ENCODE measurements around the gene ATAD3B.
"Not testable (repeated sequence)": the region's sequence is repeated elsewhere in the genome, so short reads cannot be mapped to it uniquely, and the experiment has no call there.

ATAD3B gene, protein sequence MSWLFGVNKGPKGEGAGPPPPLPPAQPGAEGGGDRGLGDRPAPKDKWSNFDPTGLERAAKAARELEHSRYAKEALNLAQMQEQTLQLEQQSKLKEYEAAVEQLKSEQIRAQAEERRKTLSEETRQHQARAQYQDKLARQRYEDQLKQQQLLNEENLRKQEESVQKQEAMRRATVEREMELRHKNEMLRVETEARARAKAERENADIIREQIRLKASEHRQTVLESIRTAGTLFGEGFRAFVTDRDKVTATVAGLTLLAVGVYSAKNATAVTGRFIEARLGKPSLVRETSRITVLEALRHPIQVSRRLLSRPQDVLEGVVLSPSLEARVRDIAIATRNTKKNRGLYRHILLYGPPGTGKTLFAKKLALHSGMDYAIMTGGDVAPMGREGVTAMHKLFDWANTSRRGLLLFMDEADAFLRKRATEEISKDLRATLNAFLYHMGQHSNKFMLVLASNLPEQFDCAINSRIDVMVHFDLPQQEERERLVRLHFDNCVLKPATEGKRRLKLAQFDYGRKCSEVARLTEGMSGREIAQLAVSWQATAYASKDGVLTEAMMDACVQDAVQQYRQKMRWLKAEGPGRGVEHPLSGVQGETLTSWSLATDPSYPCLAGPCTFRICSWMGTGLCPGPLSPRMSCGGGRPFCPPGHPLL

DNA sequence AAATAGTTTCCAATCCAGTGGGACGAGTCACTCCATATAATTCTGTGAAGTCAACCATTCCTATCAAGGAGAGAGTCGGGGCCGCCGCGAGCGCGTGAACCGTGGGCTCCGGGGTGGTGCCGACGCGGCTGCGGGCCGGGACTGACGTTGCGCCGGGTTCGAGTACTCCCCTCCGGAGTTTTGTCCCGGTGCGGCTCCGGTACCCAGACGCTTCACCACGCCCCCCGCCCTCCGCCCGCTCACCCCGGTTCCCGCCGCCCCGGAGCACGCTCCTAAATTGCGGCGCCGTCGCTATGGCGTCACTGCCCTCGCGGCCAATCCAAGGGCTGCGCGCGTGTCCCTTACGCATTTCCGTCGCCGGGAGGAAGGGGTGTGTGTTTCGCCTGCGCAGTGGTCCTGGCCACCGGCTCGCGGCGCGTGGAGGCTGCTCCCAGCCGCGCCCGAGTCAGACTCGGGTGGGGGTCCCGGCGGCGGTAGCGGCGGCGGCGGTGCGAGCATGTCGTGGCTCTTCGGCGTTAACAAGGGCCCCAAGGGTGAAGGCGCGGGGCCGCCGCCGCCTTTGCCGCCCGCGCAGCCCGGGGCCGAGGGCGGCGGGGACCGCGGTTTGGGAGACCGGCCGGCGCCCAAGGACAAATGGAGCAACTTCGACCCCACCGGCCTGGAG, at the start of gene ATAD3B:
Gene ATAD3B, plus strand, starts transcription at position 377 of the 664 bp plus-strand sequence. Its CDS starts 120 bp downstream, at position 497.
- H3K4me1 Mint-ChIP-seq (ENCODE audit: low read depth) = peaks cover 29% of the 10 kb centered on the region
- H3K9me3 Mint-ChIP-seq = no peaks in the 10 kb centered on the region
- peak within 1 kb of the TSS; percentile 82 for H3K4me3 Mint-ChIP-seq
- peaks cover 28% of the 10 kb centered on the region for H3K36me3 Mint-ChIP-seq (ENCODE audit: low read depth)
- H3K27me3 Mint-ChIP-seq = no peaks in the 10 kb centered on the region
- H3K27ac Mint-ChIP-seq = peak within 1 kb of the TSS; percentile 86
- intact Hi-C loops (cut with micrococcal nuclease) = loop anchor here (2.0 kb wide), 1 partner anchor 65 kb away; the partner anchor contains the start of gene MRPL20

DNA sequence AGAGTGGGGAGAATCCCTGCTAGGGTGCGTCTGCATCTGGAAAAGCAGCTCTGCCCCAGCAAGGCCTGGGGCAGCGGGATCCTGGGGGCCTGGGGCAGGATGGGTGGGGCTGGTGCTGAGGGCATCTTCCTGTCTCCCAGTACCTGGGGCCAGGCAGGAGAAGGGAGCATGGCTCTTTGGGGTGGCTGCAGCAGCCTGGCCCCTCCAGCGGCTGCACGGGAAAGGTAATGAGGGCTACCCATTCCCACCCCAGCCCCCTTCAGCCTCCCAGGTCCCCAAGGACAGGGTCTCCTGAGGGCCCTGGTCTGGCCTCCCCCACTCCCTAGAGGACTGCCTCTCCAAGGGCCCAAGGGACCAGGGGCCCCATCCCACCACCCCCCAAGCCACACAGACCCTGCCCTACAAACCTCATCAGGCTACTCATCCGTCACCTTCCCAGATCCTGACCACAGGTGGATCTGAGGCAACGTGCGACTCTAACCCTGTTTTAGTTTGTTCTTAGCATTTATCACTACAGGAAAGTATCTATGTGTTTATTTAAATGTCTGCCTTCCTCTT, 49.6 kb upstream of the ATAD3B start:
- Mint-ChIP-seq H3K4me3 (no peak overlapping the region), H3K27ac (no peak overlapping the region), H3K9me3 (no peaks in the 10 kb centered on the region), H3K36me3 (ENCODE audit: low read depth) (no peaks in the 10 kb centered on the region), H3K4me1 (ENCODE audit: low read depth) (peaks cover 5% of the 10 kb centered on the region), H3K27me3 (peaks cover 63% of the 10 kb centered on the region)
- intact Hi-C loops (cut with micrococcal nuclease) = no loop called here

DNA sequence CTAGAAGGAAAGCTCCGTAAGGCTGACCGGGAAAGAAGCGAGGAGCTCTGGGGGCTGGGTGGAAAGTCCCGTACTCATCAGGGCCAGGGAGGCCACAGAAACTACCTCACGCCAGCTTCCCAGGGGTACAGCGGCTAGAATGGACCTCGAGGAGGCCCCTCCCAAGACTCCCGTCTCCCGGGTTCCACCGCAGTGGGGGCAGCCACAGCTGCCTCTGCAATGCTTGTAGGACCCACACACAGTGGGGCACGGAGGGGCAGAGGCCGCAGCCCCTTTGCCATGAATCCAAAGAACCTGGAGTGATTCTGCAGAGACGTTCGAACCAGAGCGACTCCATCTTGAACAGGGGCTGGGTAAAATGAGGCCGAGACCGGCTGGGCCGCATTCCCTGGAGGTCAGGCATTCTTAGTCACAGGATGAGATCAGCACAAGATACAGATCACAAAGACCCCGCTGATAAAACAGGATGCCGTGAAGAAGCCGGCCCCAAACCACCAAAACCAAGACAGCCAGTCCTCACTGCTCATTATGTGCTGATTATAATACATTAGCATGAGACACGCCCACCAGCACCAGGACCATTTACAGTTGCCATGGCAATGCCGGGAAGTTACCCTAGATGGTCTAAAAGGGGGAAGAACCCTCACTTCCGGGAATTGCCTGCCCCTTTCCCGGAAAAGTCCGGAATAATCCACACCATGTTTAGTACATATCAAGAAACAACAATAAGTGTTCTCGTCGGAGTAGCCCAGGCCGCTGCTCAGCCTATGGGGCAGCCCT, 48.9 kb upstream of the ATAD3B start:
- Mint-ChIP-seq H3K27ac (no peak overlapping the region), H3K36me3 (ENCODE audit: low read depth) (no peaks in the 10 kb centered on the region), H3K4me1 (ENCODE audit: low read depth) (peaks cover 5% of the 10 kb centered on the region), H3K27me3 (peaks cover 66% of the 10 kb centered on the region), H3K9me3 (no peaks in the 10 kb centered on the region), H3K4me3 (no peak overlapping the region)
- intact Hi-C loops (cut with micrococcal nuclease) = no loop called here

DNA sequence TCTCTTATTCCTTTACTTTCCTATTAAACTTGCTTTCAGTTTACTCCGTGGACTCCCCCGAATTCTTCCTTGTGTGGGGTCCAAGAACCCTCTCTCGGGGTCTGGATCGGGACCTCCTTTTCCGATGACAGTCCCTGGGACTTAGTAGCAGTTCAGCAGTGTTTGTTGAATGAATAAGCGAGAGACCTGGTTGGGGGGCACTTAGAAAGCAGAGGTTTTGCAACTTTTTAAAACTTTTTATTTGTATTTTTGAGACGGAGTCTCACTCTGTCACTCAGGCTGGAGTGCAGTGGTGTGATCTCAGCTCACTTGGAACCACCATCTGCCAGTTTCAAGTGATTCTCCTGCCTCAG, 48.3 kb upstream of the ATAD3B start:
- no peak overlapping the region for H3K27ac Mint-ChIP-seq
- peaks cover 5% of the 10 kb centered on the region for H3K4me1 Mint-ChIP-seq (ENCODE audit: low read depth)
- H3K36me3 Mint-ChIP-seq (ENCODE audit: low read depth) = no peaks in the 10 kb centered on the region
- H3K4me3 Mint-ChIP-seq = no peak overlapping the region
- peaks cover 66% of the 10 kb centered on the region for H3K27me3 Mint-ChIP-seq
- intact Hi-C loops (cut with micrococcal nuclease) = no loop called here
- H3K9me3 Mint-ChIP-seq = no peaks in the 10 kb centered on the region

DNA sequence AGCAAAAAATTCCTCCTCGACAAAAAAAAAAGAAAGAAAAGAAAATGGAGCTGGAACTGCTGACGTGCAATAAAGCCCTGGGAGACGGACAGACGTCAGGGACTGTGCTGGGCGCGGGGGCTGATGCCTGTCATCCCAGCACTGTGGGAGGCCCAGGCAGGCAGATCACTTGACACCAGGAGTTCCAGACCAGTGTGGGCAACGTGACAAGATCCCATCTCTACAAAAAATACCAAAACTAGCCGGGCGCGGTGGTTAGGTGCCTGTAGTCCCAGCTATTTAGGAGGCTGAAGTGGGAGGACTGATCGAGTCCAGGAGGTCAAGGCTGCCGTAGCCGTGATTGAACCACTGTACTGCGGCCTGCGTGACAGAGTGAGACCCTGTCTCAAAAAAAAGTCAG, 46.9 kb upstream of the ATAD3B start:
- no peaks in the 10 kb centered on the region for H3K9me3 Mint-ChIP-seq
- peaks cover 71% of the 10 kb centered on the region for H3K27me3 Mint-ChIP-seq
- peaks cover 5% of the 10 kb centered on the region for H3K4me1 Mint-ChIP-seq (ENCODE audit: low read depth)
- no peak overlapping the region for H3K4me3 Mint-ChIP-seq
- H3K36me3 Mint-ChIP-seq (ENCODE audit: low read depth) = no peaks in the 10 kb centered on the region
- intact Hi-C loops (cut with micrococcal nuclease) = no loop called here
- no peak overlapping the region for H3K27ac Mint-ChIP-seq

DNA sequence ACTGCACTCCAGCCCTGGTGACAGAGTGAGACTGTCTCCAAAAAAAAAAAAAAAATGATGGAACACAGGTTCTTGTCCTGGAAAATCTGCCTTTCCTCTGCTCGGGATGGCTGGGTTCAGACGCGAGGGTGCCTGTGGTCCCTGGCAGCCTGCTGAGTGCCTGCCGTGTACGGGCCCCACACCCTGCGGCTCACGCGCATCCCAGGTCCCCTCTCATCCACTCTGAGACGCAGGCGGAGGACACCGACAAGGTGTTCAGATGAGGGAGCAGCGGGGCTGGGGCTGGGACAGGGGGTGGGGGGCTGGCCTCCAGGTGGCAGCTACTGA, 46.2 kb upstream of the ATAD3B start:
- H3K36me3 Mint-ChIP-seq (ENCODE audit: low read depth) = no peaks in the 10 kb centered on the region
- peaks cover 5% of the 10 kb centered on the region for H3K4me1 Mint-ChIP-seq (ENCODE audit: low read depth)
- H3K27me3 Mint-ChIP-seq = peaks cover 77% of the 10 kb centered on the region
- H3K27ac Mint-ChIP-seq = no peak overlapping the region
- H3K4me3 Mint-ChIP-seq = no peak overlapping the region
- no peaks in the 10 kb centered on the region for H3K9me3 Mint-ChIP-seq
- intact Hi-C loops (cut with micrococcal nuclease) = no loop called here

DNA sequence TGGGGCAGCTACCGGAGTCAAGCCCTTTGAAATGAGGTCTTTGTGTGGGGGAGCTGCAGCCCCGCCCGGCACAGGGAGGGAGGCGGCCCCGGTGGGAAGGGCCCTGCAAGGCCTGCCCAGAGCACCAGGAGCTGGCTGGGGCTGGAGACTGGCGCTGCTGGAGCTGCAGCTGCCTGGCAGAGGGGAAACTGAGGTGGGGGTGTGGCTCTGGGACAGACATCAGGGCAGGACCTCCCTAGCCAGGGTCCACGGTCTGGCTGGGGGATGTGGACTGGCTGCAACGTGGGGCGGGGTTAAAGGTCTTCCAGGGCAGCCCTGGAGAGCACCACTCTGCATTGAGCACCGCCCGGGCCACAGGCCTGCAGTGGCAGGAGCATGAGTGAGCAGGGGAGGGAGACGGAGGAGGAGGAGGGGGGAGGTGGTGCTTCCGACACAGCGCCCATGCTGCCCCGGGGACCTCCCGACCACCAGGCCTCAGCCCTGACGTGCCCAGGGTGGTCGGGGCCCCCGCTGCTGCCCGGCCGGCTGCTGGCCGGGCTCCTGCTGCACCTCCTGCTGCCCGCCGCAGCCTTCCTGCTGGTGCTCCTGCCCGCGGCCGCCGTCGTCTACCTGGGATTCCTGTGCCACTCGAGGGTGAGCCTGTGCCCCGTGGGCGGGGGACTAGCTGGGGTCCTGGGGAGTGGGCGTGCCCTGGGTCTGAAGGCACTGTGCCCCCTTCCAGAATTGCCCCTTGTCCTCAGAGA, 45.6 kb upstream of the ATAD3B start:
- H3K36me3 Mint-ChIP-seq (ENCODE audit: low read depth) = no peaks in the 10 kb centered on the region
- H3K4me1 Mint-ChIP-seq (ENCODE audit: low read depth) = peaks cover under 1% of the 10 kb centered on the region
- H3K4me3 Mint-ChIP-seq = no peak overlapping the region
- peaks cover 78% of the 10 kb centered on the region for H3K27me3 Mint-ChIP-seq
- intact Hi-C loops (cut with micrococcal nuclease) = no loop called here
- H3K9me3 Mint-ChIP-seq = no peaks in the 10 kb centered on the region
- no peak overlapping the region for H3K27ac Mint-ChIP-seq

DNA sequence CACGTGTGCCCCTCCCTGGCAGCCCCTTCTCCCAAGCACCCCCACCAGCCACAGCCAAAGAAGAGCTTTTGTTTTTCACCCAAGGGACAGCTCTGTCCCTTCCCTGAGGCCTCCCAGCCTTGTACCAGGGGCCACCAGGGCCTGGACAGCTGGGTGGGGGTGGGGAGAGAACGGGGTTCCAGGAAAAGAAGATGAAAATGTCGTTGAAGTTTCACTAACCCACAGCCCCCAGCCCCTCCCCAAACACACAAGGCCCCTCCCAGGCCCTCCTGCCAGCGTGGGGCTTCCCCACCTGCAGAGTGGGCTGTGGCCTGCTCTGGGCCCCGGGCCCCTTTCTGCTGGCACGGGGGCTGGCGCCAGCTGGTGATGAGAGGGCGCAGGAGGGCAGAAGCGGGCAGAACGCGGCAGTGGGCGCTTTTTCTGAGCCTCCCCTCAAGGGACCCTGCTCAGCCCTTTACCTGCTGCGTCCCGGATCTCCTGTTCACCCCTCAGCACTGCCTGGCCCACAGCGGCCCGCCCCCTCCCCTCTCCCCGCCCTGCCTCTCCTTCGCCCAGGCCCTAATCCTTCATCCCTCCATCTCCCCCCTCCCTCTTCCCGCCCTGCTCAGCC, 45.0 kb upstream of the ATAD3B start:
- Mint-ChIP-seq H3K27ac (no peak overlapping the region), H3K27me3 (peaks cover 78% of the 10 kb centered on the region), H3K36me3 (ENCODE audit: low read depth) (no peaks in the 10 kb centered on the region), H3K4me3 (no peak overlapping the region), H3K9me3 (no peaks in the 10 kb centered on the region), H3K4me1 (ENCODE audit: low read depth) (no peaks in the 10 kb centered on the region)
- intact Hi-C loops (cut with micrococcal nuclease) = no loop called here

DNA sequence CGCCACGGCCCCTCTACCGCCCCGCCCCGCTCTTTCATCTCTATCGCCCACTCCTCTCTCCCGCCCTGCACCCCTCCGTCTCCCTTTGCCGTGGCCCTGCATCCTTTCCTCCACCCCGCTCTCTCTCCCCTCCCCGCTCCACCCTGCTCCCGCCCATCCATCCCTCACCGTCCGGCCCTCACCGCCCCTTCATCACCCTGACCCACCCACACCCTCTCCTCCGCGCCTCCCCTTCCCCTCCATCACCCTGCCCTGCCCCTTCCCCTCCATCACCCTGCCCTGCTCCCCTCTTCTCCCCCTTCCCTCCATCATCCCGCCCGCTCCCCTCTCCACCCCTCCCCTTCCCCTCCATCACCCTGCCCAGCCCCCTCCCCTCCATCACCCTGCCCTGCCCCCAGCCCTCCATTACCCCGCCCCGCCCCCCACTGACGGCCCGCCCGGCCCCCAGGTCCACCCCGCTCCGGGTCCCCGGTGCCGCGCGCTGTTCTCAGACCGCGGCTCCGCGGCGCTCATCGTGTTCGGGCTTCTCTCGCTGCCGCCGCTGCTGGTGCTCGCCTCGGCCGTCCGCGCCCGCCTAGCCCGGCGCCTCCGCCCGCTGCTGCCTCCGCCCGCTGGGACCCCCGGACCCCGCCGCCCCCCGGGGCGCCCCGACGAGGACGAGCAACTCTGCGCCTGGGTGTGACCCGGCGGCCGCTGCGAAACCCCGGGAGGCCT, 44.3 kb upstream of the ATAD3B start:
- H3K27me3 Mint-ChIP-seq = peaks cover 78% of the 10 kb centered on the region
- H3K4me1 Mint-ChIP-seq (ENCODE audit: low read depth) = no peaks in the 10 kb centered on the region
- H3K27ac Mint-ChIP-seq = no peak overlapping the region
- no peaks in the 10 kb centered on the region for H3K9me3 Mint-ChIP-seq
- no peak overlapping the region for H3K4me3 Mint-ChIP-seq
- intact Hi-C loops (cut with micrococcal nuclease) = no loop called here
- no peaks in the 10 kb centered on the region for H3K36me3 Mint-ChIP-seq (ENCODE audit: low read depth)

DNA sequence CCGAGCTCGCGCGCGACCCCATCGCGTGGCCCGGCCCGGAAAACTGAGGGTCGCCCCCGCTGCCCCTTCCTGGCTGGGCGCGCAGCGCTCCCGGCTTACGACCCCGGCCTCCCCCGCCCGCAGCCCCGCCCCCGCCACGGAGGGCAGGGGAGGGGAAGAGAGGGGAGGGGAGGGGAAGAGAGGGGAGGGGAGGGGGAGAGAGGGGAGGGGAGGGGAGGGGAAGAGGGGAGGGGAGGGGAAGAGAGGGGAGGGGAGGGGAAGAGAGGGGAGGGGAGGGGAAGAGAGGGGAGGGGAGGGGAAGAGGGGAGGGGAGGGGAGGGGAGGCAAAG, 43.8 kb upstream of the ATAD3B start:
- Mint-ChIP-seq H3K36me3 (ENCODE audit: low read depth) (no peaks in the 10 kb centered on the region), H3K4me1 (ENCODE audit: low read depth) (no peaks in the 10 kb centered on the region), H3K27ac (no peak overlapping the region), H3K27me3 (peaks cover 78% of the 10 kb centered on the region), H3K9me3 (no peaks in the 10 kb centered on the region), H3K4me3 (no peak overlapping the region)
- intact Hi-C loops (cut with micrococcal nuclease) = no loop called here

DNA sequence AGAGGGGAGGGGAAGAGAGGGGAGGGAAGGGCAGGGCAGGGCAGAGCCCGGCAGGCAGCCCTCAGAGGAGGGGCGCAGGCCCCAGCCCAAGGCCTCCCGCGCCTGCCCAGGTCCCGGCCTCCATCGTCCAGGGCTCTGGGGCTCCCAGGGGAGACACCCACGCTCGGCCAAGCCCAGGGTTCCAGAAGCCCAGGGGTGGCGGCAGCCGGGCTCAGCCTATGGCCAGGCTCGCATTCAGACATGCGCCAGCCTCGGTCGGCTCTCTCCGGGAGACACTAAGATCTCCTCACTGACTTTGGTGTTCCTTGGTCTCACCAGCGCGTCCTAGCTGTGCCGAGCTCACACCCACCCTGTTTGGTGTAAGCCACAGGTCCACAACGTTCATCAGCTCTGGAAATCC, 43.4 kb upstream of the ATAD3B start:
- Mint-ChIP-seq H3K4me3 (no peak overlapping the region), H3K27ac (no peak overlapping the region)

DNA sequence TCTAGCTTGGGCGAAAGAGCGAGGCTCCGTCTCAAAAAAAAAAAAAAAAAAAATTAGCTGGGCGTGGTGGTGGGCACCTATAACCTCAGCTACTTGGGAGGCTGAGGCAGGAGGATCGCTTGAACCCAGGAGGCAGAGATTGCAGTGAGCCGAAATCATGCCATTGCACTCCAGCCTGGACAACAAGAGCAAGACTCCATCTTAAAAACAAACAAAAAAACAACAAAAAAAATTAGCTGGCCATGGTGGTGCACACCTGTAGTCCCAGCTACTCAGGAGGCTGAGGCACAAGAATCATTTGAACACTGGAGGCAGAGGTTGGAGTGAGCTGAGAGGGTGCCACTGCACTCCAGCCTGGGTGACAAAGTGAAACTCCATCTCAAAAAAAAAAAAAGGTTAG, 42.6 kb upstream of the ATAD3B start:
- H3K4me1 Mint-ChIP-seq (ENCODE audit: low read depth); H3K4me3 Mint-ChIP-seq; H3K9me3 Mint-ChIP-seq; intact Hi-C loops (cut with micrococcal nuclease); H3K36me3 Mint-ChIP-seq (ENCODE audit: low read depth); H3K27ac Mint-ChIP-seq: not testable (repeated sequence)
- H3K27me3 Mint-ChIP-seq = peaks cover 87% of the 10 kb centered on the region

More for the DNA sequence above, 43.4 kb upstream of the ATAD3B start:
- Mint-ChIP-seq H3K9me3 (no peaks in the 10 kb centered on the region), H3K4me1 (ENCODE audit: low read depth) (no peaks in the 10 kb centered on the region), H3K27me3 (peaks cover 79% of the 10 kb centered on the region), H3K36me3 (ENCODE audit: low read depth) (no peaks in the 10 kb centered on the region)
- intact Hi-C loops (cut with micrococcal nuclease) = no loop called here
